ENCODE results near the gene UGT1A4.

UGT1A4 gene

GRCh38 chr2:233807966-233808935 is 89.7 kb downstream of the UGT1A4 start:
- H3K36me3 ChIP-seq = no peaks in the 10 kb centered on the region
- no peak overlapping the region for H3K4me3 ChIP-seq (ENCODE audit: low read depth, low read length)
- peak; percentile 0 for DNase-seq
- TF ChIP-seq CTCF (IDR thresholded peaks at IDR 0.05; ENCODE audit: low read depth, low read length) = no peak
- no peaks in the 10 kb centered on the region for H3K9me3 ChIP-seq (ENCODE audit: severe bottlenecking)
- H3K27ac ChIP-seq = no peak overlapping the region
- no peaks in the 10 kb centered on the region for H3K27me3 ChIP-seq (ENCODE audit: insufficient read depth, low read depth, severe bottlenecking)

- Histone ChIP-seq H3K27me3 (ENCODE audit: insufficient read depth, low read depth, severe bottlenecking) (no peaks in the 10 kb centered on the region), H3K36me3 (no peaks in the 10 kb centered on the region), H3K4me3 (ENCODE audit: low read depth, low read length) (no peak overlapping the region), H3K27ac (no peak overlapping the region), H3K9me3 (ENCODE audit: severe bottlenecking) (no peaks in the 10 kb centered on the region)
- no peak for TF ChIP-seq CTCF (IDR thresholded peaks at IDR 0.05; ENCODE audit: low read depth, low read length)
- peak; percentile 2 for DNase-seq
Measured at GRCh38 chr2:233810385-233810784, 91.8 kb downstream of the UGT1A4 start.

- TF ChIP-seq CTCF (IDR thresholded peaks at IDR 0.05; ENCODE audit: low read depth, low read length) = no peak
- peak; percentile 5 for DNase-seq
- Histone ChIP-seq H3K4me3 (ENCODE audit: low read depth, low read length) (no peak overlapping the region), H3K27ac (no peak overlapping the region), H3K36me3 (no peaks in the 10 kb centered on the region), H3K27me3 (ENCODE audit: insufficient read depth, low read depth, severe bottlenecking) (no peaks in the 10 kb centered on the region), H3K9me3 (ENCODE audit: severe bottlenecking) (no peaks in the 10 kb centered on the region)
Measured at GRCh38 chr2:233811087-233811486, 92.6 kb downstream of the UGT1A4 start.

- H3K27ac ChIP-seq = no peak overlapping the region
- H3K36me3 ChIP-seq = no peaks in the 10 kb centered on the region
- no peaks in the 10 kb centered on the region for H3K9me3 ChIP-seq (ENCODE audit: severe bottlenecking)
- no peaks in the 10 kb centered on the region for H3K27me3 ChIP-seq (ENCODE audit: insufficient read depth, low read depth, severe bottlenecking)
- DNase-seq = peak; percentile 2
- TF ChIP-seq CTCF (IDR thresholded peaks at IDR 0.05; ENCODE audit: low read depth, low read length) = no peak
- no peak overlapping the region for H3K4me3 ChIP-seq (ENCODE audit: low read depth, low read length)
Measured at GRCh38 chr2:233811732-233812131, 93.2 kb downstream of the UGT1A4 start.

- Histone ChIP-seq H3K27me3 (ENCODE audit: insufficient read depth, low read depth, severe bottlenecking) (no peaks in the 10 kb centered on the region), H3K9me3 (ENCODE audit: severe bottlenecking) (no peaks in the 10 kb centered on the region), H3K36me3 (no peaks in the 10 kb centered on the region), H3K4me3 (ENCODE audit: low read depth, low read length) (no peak overlapping the region), H3K27ac (no peak overlapping the region)
- TF ChIP-seq CTCF (IDR thresholded peaks at IDR 0.05; ENCODE audit: low read depth, low read length) = no peak
- DNase-seq = peak; percentile 2
Measured at GRCh38 chr2:233813236-233814055, 94.9 kb downstream of the UGT1A4 start.

Data from WERI-Rb-1 (cell line).